A673 (cell line): ENCODE measurements around the gene RSRC1.

Experiments
- EZH2 ChIP-seq: fragments of 200-600 bp; sonication (generic); IDR thresholded peaks from 2 replicates; pipeline ENCODE4 v1.6.1; 2017; ENCODE audit warnings: borderline replicate concordance, low read depth, mild to moderate bottlenecking, mixed read lengths, antibody characterized with exemption, low read length; ENCODE audit not compliant: poor library complexity, severe bottlenecking
- TF ChIP-seq, protein P1 (sequence below): fragments of 300-800, 200-600 bp; sonication (generic); conservative IDR thresholded peaks from 2 replicates; pipeline ENCODE4 v1.5.1; 2017; ENCODE audit warnings: low read depth, mild to moderate bottlenecking, antibody characterized with exemption, low read length, moderate library complexity, mixed read lengths

DNA sequence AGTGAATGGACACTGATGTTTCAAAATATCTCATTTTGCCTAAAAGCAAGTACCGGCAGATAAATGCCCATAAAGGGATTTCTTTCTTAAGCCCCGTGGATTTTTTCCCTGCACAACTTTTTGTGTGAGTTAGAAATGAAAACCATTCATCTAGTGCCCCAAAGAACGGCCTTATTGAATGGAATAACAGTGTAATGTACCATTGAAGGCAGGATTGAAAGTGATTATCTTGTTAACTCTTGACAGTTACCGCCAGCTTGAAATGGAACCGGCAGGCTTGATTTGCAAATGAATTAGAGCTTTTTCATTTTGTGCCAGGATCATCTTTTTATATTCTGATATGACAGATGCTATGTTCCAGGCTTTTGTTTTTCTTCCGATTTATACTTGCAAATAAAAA lies 162.2 kb downstream of the RSRC1 start:
- TF ChIP-seq, protein P1, sequence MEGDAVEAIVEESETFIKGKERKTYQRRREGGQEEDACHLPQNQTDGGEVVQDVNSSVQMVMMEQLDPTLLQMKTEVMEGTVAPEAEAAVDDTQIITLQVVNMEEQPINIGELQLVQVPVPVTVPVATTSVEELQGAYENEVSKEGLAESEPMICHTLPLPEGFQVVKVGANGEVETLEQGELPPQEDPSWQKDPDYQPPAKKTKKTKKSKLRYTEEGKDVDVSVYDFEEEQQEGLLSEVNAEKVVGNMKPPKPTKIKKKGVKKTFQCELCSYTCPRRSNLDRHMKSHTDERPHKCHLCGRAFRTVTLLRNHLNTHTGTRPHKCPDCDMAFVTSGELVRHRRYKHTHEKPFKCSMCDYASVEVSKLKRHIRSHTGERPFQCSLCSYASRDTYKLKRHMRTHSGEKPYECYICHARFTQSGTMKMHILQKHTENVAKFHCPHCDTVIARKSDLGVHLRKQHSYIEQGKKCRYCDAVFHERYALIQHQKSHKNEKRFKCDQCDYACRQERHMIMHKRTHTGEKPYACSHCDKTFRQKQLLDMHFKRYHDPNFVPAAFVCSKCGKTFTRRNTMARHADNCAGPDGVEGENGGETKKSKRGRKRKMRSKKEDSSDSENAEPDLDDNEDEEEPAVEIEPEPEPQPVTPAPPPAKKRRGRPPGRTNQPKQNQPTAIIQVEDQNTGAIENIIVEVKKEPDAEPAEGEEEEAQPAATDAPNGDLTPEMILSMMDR = no peak
- TF ChIP-seq EZH2 = no peak
